GM23338 (cell line): ENCODE data around the gene PPP2R5D. TPM values are rescaled to one million over a fixed set of nuclear protein-coding genes. Genes with fewer than 3 reads are reported as not detected.

Experiments
- ATAC-seq: fragments of 200-7000 bp; cut with Tn5 transposase; 3 replicates; pipeline ENCODE4 v1.9.1; 2020
- DNase-seq: peaks from one replicate; pipeline ENCODE4 v3.0.0-alpha.2; 2015; ENCODE audit warnings: low spot score
- H2AFZ ChIP-seq: fragments of 200-600 bp; sonication (generic); 2 replicates; pipeline ENCODE4 v1.8.0; 2016; ENCODE audit warnings: antibody characterized with exemption, mild to moderate bottlenecking, moderate library complexity
- H3F3A ChIP-seq: fragments of 200-600 bp; sonication (generic); replicated peaks from 2 replicates; pipeline ENCODE4 v1.8.0; 2017; ENCODE audit warnings: antibody characterized with exemption, mixed run types, low read depth
- H3K27ac ChIP-seq: fragments of 200-600 bp; sonication (generic); 2 replicates; pipeline ENCODE4 v1.6.1; 2016; ENCODE audit warnings: low read depth
- H3K27me3 ChIP-seq: fragments of 200-600 bp; sonication (generic); 2 replicates; pipeline ENCODE4 v1.8.0; 2016; ENCODE audit warnings: mild to moderate bottlenecking, mixed run types, moderate library complexity; ENCODE audit not compliant: insufficient read depth
- H3K36me3 ChIP-seq: fragments of 200-600 bp; sonication (generic); 2 replicates; pipeline ENCODE4 v1.8.0; 2016; ENCODE audit warnings: mild to moderate bottlenecking; ENCODE audit not compliant: insufficient read depth
- H3K4me1 ChIP-seq: fragments of 200-600 bp; sonication (generic); 2 replicates; pipeline ENCODE4 v1.8.0; 2016; ENCODE audit warnings: mild to moderate bottlenecking, moderate library complexity; ENCODE audit not compliant: insufficient read depth
- H3K4me2 ChIP-seq: fragments of 200-600 bp; sonication (generic); 2 replicates; pipeline ENCODE4 v1.7.1; 2017; ENCODE audit warnings: mixed run types
- H3K4me3 ChIP-seq: fragments of 200-600 bp; sonication (generic); 2 replicates; pipeline ENCODE4 v1.6.1; 2016; ENCODE audit warnings: mixed run types
- H3K79me2 ChIP-seq: fragments of 200-600 bp; sonication (generic); replicated peaks from 2 replicates; pipeline ENCODE4 v1.8.0; 2017; ENCODE audit warnings: mild to moderate bottlenecking; ENCODE audit not compliant: insufficient read depth
- H3K9me2 ChIP-seq: fragments of 200-600 bp; sonication (generic); 2 replicates; pipeline ENCODE4 v1.8.0; 2017; ENCODE audit not compliant: insufficient read depth
- H4K20me1 ChIP-seq: fragments of 200-600 bp; sonication (generic); replicated peaks from 2 replicates; pipeline ENCODE4 v1.8.0; 2017; ENCODE audit warnings: mild to moderate bottlenecking; ENCODE audit not compliant: insufficient read depth
- H3K27ac Mint-ChIP-seq: 2 replicates; pipeline ENCODE4 v1.8.0; 2020; ENCODE audit warnings: inconsistent platforms, mild to moderate bottlenecking, moderate library complexity, mixed read lengths
- H3K27me3 Mint-ChIP-seq: 3 replicates; pipeline ENCODE4 v1.8.0; 2022; ENCODE audit warnings: low read depth, mild to moderate bottlenecking, moderate library complexity, mixed read lengths, inconsistent platforms; ENCODE audit not compliant: insufficient read depth, poor library complexity
- H3K36me3 Mint-ChIP-seq: 3 replicates; pipeline ENCODE4 v1.8.0; 2021; ENCODE audit warnings: low read depth, mild to moderate bottlenecking, inconsistent platforms, moderate library complexity, mixed read lengths
- H3K4me1 Mint-ChIP-seq: 3 replicates; pipeline ENCODE4 v1.8.0; 2020; ENCODE audit warnings: mild to moderate bottlenecking, inconsistent platforms, mixed read lengths
- H3K4me3 Mint-ChIP-seq: 3 replicates; pipeline ENCODE4 v1.8.0; 2021; ENCODE audit warnings: moderate library complexity, mild to moderate bottlenecking, inconsistent platforms, mixed read lengths
- H3K9me3 Mint-ChIP-seq: 3 replicates; pipeline ENCODE4 v1.8.0; 2020; ENCODE audit warnings: moderate library complexity, mild to moderate bottlenecking, inconsistent platforms, mixed read lengths
- CREB1 ChIP-seq: fragments of 250-450 bp; sonication (Bioruptor Pico); IDR thresholded peaks from 2 replicates; pipeline ENCODE4 v1.5.0; 2020; ENCODE audit warnings: low read depth, mild to moderate bottlenecking, moderate library complexity
- CTCF ChIP-seq, 2 experiments: fragments of 200-600 bp in 1 of 2; sonication (generic) in 1 of 2; conservative IDR thresholded peaks; 2 replicates each; pipeline versions ENCODE4 v1.5.1 to v1.6.1; 2016 to 2017; ENCODE audit warnings: antibody characterized with exemption in 2 of 2, low read depth in 2 of 2, mild to moderate bottlenecking in 2 of 2, moderate library complexity in 1 of 2
- ETS1 ChIP-seq: IDR thresholded peaks from 2 replicates; pipeline ENCODE4 v1.6.1; 2016; ENCODE audit warnings: antibody characterized with exemption
- EZH2 ChIP-seq: fragments of 200-600 bp; sonication (generic); IDR thresholded peaks from one replicate; pipeline ENCODE4 v1.8.0; 2017; ENCODE audit warnings: antibody characterized with exemption, mild to moderate bottlenecking, low read depth; ENCODE audit not compliant: unreplicated experiment
- EZH2phosphoT487 ChIP-seq: fragments of 200-600 bp; sonication (generic); IDR thresholded peaks from one replicate; pipeline ENCODE4 v1.8.1; 2018; ENCODE audit warnings: antibody characterized with exemption; ENCODE audit not compliant: unreplicated experiment
- JUNB ChIP-seq: IDR thresholded peaks from one replicate; pipeline ENCODE4 v1.6.1; 2016; ENCODE audit warnings: antibody characterized with exemption; ENCODE audit not compliant: unreplicated experiment
- NANOG ChIP-seq: IDR thresholded peaks from 2 replicates; pipeline ENCODE4 v1.6.1; 2016; ENCODE audit warnings: antibody characterized with exemption, borderline replicate concordance
- POLR2AphosphoS5 ChIP-seq: IDR thresholded peaks from 2 replicates; pipeline ENCODE4 v1.6.1; 2016; ENCODE audit warnings: antibody characterized with exemption, low read depth
- REST ChIP-seq: IDR thresholded peaks from one replicate; pipeline ENCODE4 v1.6.1; 2018; ENCODE audit warnings: antibody characterized with exemption; ENCODE audit not compliant: unreplicated experiment
- ZNF114 ChIP-seq: fragments of 250-450 bp; sonication (Bioruptor Pico); IDR thresholded peaks from 2 replicates; pipeline ENCODE4 v1.5.0; 2020; ENCODE audit warnings: mild to moderate bottlenecking, moderate library complexity
- ZNF331 ChIP-seq: fragments of 250-450 bp; sonication (Bioruptor Pico); IDR thresholded peaks from 2 replicates; pipeline ENCODE4 v1.5.0; 2020; ENCODE audit warnings: low read depth, mild to moderate bottlenecking, moderate library complexity
- polyA plus RNA-seq: library from polyadenylated mRNA; unstranded; fragments of >200 nt; fragmentation: Nextera tagmentation; extraction: Ambion mirVana; gene quantifications from 2 replicates; pipeline ENCODE4 v1.2.1, GENCODE V29; 2016
- total RNA-seq: library from RNA; depleted of rRNA; stranded (reverse); fragments of >200 nt; shearing (Covaris generic); gene quantifications from 2 replicates; pipeline ENCODE4 v1.2.3, GENCODE V29; 2014

PPP2R5D gene
- total and polyA plus RNA-seq, 2 experiments from 2014 or later = 20.0 to 55.3 TPM

- TF ChIP-seq REST (no peak), CREB1 (CRISPR knock-in tag) (no peak), EZH2phosphoT487 (no peak), CTCF (conservative IDR thresholded peaks at IDR 0.05; ENCODE audit: low read depth in 2 of 2) (no peak), ZNF114 (CRISPR knock-in tag) (no peak), POLR2AphosphoS5 (no peak)
These were observed 630 bp downstream of the PPP2R5D start (continued) for GRCh38 chr6:42984924-42985475.

GRCh38 chr6:42987533-42988451 lies 3.4 kb downstream of the PPP2R5D start:
- H3K4me2 ChIP-seq = no peak overlapping the region
- H3K9me2 ChIP-seq = no peaks in the 10 kb centered on the region
- no peak overlapping the region for H3K4me3 Mint-ChIP-seq
- no peak for TF ChIP-seq EZH2phosphoT487
- TF ChIP-seq CREB1 (CRISPR knock-in tag) = no peak
- no peak for TF ChIP-seq ETS1
- TF ChIP-seq NANOG = no peak
- no peak for TF ChIP-seq POLR2AphosphoS5
- no peak for TF ChIP-seq EZH2
- TF ChIP-seq JUNB = no peak
- TF ChIP-seq ZNF114 (CRISPR knock-in tag) = no peak
- no peak for TF ChIP-seq REST
- TF ChIP-seq ZNF331 (CRISPR knock-in tag) = no peak
- no peak overlapping the region for H2AFZ ChIP-seq
- DNase-seq (no peak), ATAC-seq (no peak)
- no peaks in the 10 kb centered on the region for H3K27me3 ChIP-seq
- peaks cover 14% of the 10 kb centered on the region for H4K20me1 ChIP-seq
- peaks cover 9% of the 10 kb centered on the region; the same call in 1 of the 2 replicates for H3K4me1 ChIP-seq
- peaks cover 17% of the 10 kb centered on the region for H3K79me2 ChIP-seq
- H3F3A ChIP-seq = 0 out of 2 replicates have a peak, but pooled peaks cover 4% of the 10 kb centered on the region
- H3K27ac Mint-ChIP-seq = peak overlapping the region; percentile 14; the same call in 1 of the 2 replicates
- peaks cover 8% of the 10 kb centered on the region for H3K27me3 Mint-ChIP-seq
- 0 out of 2 replicates have a peak, but pooled peaks cover 5% of the 10 kb centered on the region for H3K36me3 ChIP-seq
- H3K4me3 ChIP-seq = no peak overlapping the region
- H3K36me3 Mint-ChIP-seq = peaks cover 17% of the 10 kb centered on the region; the same call in 2 of the 3 replicates
- no peaks in the 10 kb centered on the region for H3K9me3 Mint-ChIP-seq
- H3K27ac ChIP-seq = no peak overlapping the region
- H3K4me1 Mint-ChIP-seq = peaks cover 18% of the 10 kb centered on the region
